ENCODE results near the gene RASGRF2.

GRCh38 chr5:81181576-81182316 is 221.6 kb downstream of the RASGRF2 start:
- TF ChIP-seq POLR2AphosphoS5 (IDR thresholded peaks at IDR 0.05; ENCODE audit: low read depth, low read length) (no peak), POLR2A (IDR thresholded peaks at IDR 0.05; ENCODE audit: low read depth, low read length) (no peak)
